HG03521 (cell line): Measurements from ENCODE around the gene FBXO41.

Experiments used
- ATAC-seq: cut with Tn5 transposase; IDR thresholded peaks from one replicate; pipeline ENCODE4 v1.9.1; 2021; ENCODE audit warnings: mild to moderate bottlenecking, moderate library complexity; ENCODE audit not compliant: unreplicated experiment

FBXO41 gene

GRCh38 chr2:73215254-73215653, 69.0 kb downstream of the FBXO41 start:
- ATAC-seq = no peak

GRCh38 chr2:73214120-73215035, 69.9 kb downstream of the FBXO41 start, which contains the start of gene SMYD5:
Gene SMYD5 (plus strand): TSS chr2:73214245. CDS start chr2:73214267, 22 bp downstream.
- peak; percentile 88 for ATAC-seq

GRCh38 chr2:73212448-73213176, 71.7 kb downstream of the FBXO41 start:
- ATAC-seq = peak; percentile 68

- no peak for ATAC-seq
Measured at GRCh38 chr2:73212098-73212447, 72.2 kb downstream of the FBXO41 start.

- no peak for ATAC-seq
Measured at GRCh38 chr2:73210696-73211095, 73.6 kb downstream of the FBXO41 start.

- ATAC-seq = no peak
Measured at GRCh38 chr2:73210019-73210418, 74.3 kb downstream of the FBXO41 start.

GRCh38 chr2:73208258-73208657, 76.0 kb downstream of the FBXO41 start:
- ATAC-seq = no peak

GRCh38 chr2:73205611-73206010, 78.7 kb downstream of the FBXO41 start:
- no peak for ATAC-seq
